Measurements from ENCODE around the gene TMPRSS11A. TPM values are rescaled to one million over a fixed set of nuclear protein-coding genes. Genes with fewer than 3 reads are reported as not detected.

TMPRSS11A gene
- total RNA-seq, 1 experiment from 2014 or later, result not detected

GRCh38 chr4:67927251-67927650 lies 36.0 kb downstream of the TMPRSS11A start:
- CTCF ChIA-PET, result interaction anchor here (1.0 kb wide), 1 partner anchor 203 kb away, joined by 3 read pairs; no protein-coding TSS in a partner anchor
- ATAC-seq (no peak), DNase-seq (ENCODE audit: low spot score) (no peak)
- TF ChIP-seq PRDM15 (CRISPR knock-in tag; IDR thresholded peaks at IDR 0.05) (no peak), MAX (CRISPR knock-in tag; IDR thresholded peaks at IDR 0.05) (no peak), HMGXB4 (CRISPR knock-in tag; IDR thresholded peaks at IDR 0.05) (no peak), ZNF281 (CRISPR knock-in tag; IDR thresholded peaks at IDR 0.05) (no peak), TEAD1 (CRISPR knock-in tag; IDR thresholded peaks at IDR 0.05) (no peak), ZBTB21 (CRISPR knock-in tag; IDR thresholded peaks at IDR 0.05; ENCODE audit: borderline replicate concordance) (no peak), ERG (CRISPR knock-in tag; IDR thresholded peaks at IDR 0.05) (no peak), ZSCAN18 (CRISPR knock-in tag; IDR thresholded peaks at IDR 0.05) (no peak), ETV6 (CRISPR knock-in tag; IDR thresholded peaks at IDR 0.05) (no peak), ESRRA (CRISPR knock-in tag; IDR thresholded peaks at IDR 0.05; ENCODE audit: borderline replicate concordance) (no peak), NR3C1 (CRISPR knock-in tag; conservative IDR thresholded peaks at IDR 0.05; ENCODE audit: low read depth) (no peak)
- Mint-ChIP-seq H3K4me3 (no peak overlapping the region), H3K4me1 (no peaks in the 10 kb centered on the region; the same call in 1 of the 2 replicates), H3K27me3 (ENCODE audit: low read depth) (no peaks in the 10 kb centered on the region), H3K27ac (no peak overlapping the region), H3K9me3 (peaks cover 7% of the 10 kb centered on the region), H3K36me3 (no peaks in the 10 kb centered on the region)
- POLR2A ChIA-PET, result no interaction called here

GRCh38 chr4:67926485-67926884 lies 36.8 kb downstream of the TMPRSS11A start:
- TF ChIP-seq KAT7 (CRISPR knock-in tag; IDR thresholded peaks at IDR 0.05; ENCODE audit: borderline replicate concordance) (no peak), ARID4B (CRISPR knock-in tag; IDR thresholded peaks at IDR 0.05; ENCODE audit: borderline replicate concordance) (no peak)
- no peak overlapping the region for H3K4me3 Mint-ChIP-seq
- peaks cover 7% of the 10 kb centered on the region for H3K9me3 Mint-ChIP-seq
- H3K36me3 Mint-ChIP-seq, result no peaks in the 10 kb centered on the region
- no peak for ATAC-seq
- ChIA-PET POLR2A (no interaction called here), CTCF (interaction anchor here (1.0 kb wide), 1 partner anchor 203 kb away, joined by 3 read pairs; no protein-coding TSS in a partner anchor)
- no peak overlapping the region for H3K27ac Mint-ChIP-seq
- no peaks in the 10 kb centered on the region; the same call in 1 of the 2 replicates for H3K4me1 Mint-ChIP-seq
- no peaks in the 10 kb centered on the region for H3K27me3 Mint-ChIP-seq (ENCODE audit: low read depth)
- DNase-seq (ENCODE audit: low spot score), result no peak

All from WTC11 (cell line).